BE2C (cell line): ENCODE results near the gene GAP43.
"Not testable (repeated sequence)": the region's sequence is repeated elsewhere in the genome, so short reads cannot be mapped to it uniquely, and the experiment has no call there.

Experiments used
- DNase-seq: peaks from one replicate; pipeline ENCODE4 v3.0.0-alpha.2; 2020
- H3K27me3 ChIP-seq: fragments of 250-450 bp; sonication (Bioruptor Pico); 2 replicates; pipeline ENCODE4 v1.5.1; 2020; ENCODE audit warnings: mild to moderate bottlenecking
- H3K36me3 ChIP-seq: fragments of 250-450 bp; sonication (Bioruptor Pico); 2 replicates; pipeline ENCODE4 v1.5.1; 2020; ENCODE audit warnings: mild to moderate bottlenecking
- H3K4me1 ChIP-seq: fragments of 250-450 bp; sonication (Bioruptor Pico); 2 replicates; pipeline ENCODE4 v1.5.1; 2020
- H3K4me3 ChIP-seq: 2 replicates; pipeline ENCODE4 v1.5.1; 2011; ENCODE audit warnings: low read depth, low read length
- H3K9me3 ChIP-seq: fragments of 250-450 bp; sonication (Bioruptor Pico); 2 replicates; pipeline ENCODE4 v1.5.1; 2020
- TF ChIP-seq, protein P1 (sequence below): IDR thresholded peaks from 2 replicates; pipeline ENCODE4 v1.5.1; 2012; ENCODE audit warnings: mild to moderate bottlenecking, low read depth, low read length

The GAP43 gene

DNA sequence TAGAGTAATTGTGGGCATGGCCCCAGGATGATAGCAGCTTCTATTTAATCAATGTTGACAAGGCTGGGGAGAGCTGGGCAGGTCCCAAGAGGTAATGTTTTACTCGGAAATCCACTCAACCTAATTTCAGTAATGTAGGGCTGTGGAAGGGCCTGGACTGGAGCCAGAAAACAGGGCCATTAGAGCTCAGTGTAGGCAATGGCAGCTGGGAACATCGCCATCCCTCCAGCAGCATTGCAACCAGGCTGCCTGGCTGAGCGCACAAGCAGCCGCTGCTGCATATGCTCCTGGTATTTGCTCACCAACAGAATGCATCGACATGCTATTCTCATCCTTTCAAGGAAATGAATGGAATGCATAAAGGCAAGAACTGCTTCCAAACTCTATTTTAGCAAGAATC, 90.0 kb downstream of the GAP43 start:
- Histone ChIP-seq H3K9me3 (no peaks in the 10 kb centered on the region), H3K27me3 (no peaks in the 10 kb centered on the region), H3K4me3 (peak overlapping the region; percentile 8; the same call in 1 of the 2 replicates), H3K4me1 (peaks cover 42% of the 10 kb centered on the region), H3K36me3 (no peaks in the 10 kb centered on the region)
- TF ChIP-seq, protein P1, sequence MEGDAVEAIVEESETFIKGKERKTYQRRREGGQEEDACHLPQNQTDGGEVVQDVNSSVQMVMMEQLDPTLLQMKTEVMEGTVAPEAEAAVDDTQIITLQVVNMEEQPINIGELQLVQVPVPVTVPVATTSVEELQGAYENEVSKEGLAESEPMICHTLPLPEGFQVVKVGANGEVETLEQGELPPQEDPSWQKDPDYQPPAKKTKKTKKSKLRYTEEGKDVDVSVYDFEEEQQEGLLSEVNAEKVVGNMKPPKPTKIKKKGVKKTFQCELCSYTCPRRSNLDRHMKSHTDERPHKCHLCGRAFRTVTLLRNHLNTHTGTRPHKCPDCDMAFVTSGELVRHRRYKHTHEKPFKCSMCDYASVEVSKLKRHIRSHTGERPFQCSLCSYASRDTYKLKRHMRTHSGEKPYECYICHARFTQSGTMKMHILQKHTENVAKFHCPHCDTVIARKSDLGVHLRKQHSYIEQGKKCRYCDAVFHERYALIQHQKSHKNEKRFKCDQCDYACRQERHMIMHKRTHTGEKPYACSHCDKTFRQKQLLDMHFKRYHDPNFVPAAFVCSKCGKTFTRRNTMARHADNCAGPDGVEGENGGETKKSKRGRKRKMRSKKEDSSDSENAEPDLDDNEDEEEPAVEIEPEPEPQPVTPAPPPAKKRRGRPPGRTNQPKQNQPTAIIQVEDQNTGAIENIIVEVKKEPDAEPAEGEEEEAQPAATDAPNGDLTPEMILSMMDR: no peak
- DNase-seq: peak; percentile 97

DNA sequence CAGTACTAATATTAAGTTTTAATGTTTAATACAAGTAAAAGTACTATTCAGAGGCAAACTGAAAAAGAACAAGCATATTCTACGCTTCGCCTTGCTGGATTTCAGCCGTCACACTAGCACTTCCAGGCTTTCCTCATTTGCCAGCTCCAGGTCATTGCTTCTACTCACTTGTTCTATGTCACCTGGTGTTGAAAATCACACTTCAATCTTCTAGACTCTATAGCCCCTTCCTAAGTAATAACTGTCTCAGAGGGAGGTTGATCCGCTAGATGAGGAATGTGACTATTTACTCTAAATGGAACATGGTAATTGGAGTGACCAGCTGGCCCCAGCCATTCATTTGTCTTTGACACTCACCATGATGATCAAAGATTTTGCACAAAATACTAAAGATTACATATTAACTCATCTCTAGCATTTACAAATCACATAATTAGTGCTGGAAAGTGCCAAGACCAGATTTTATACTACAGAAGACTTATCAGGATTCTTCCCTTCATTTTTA, 92.0 kb downstream of the GAP43 start:
- Histone ChIP-seq H3K4me3 (no peak overlapping the region), H3K9me3 (no peaks in the 10 kb centered on the region), H3K36me3 (no peaks in the 10 kb centered on the region; the same call in 1 of the 2 replicates), H3K4me1 (peaks cover 38% of the 10 kb centered on the region), H3K27me3 (no peaks in the 10 kb centered on the region)
- DNase-seq: no peak
- TF ChIP-seq, protein P1: no peak

DNA sequence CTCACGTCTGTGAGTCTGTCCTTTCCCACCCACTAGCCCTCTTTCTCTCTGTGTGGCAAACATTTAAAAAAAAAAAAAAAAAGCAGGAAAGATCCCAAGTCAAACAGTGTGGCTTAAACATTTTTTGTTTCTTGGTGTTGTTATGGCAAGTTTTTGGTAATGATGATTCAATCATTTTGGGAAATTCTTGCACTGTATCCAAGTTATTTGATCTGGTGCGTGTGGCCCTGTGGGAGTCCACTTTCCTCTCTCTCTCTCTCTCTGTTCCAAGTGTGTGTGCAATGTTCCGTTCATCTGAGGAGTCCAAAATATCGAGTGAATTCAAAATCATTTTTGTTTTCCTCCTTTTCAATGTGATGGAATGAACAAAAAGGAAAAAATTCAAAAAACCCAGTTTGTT, 97.7 kb downstream of the GAP43 start:
- DNase-seq: no peak
- Histone ChIP-seq H3K4me1 (peaks cover 8% of the 10 kb centered on the region; the same call in 1 of the 2 replicates), H3K4me3 (no peak overlapping the region), H3K9me3 (no peaks in the 10 kb centered on the region), H3K36me3 (no peaks in the 10 kb centered on the region; the same call in 1 of the 2 replicates), H3K27me3 (no peaks in the 10 kb centered on the region)
- TF ChIP-seq, protein P1: no peak

DNA sequence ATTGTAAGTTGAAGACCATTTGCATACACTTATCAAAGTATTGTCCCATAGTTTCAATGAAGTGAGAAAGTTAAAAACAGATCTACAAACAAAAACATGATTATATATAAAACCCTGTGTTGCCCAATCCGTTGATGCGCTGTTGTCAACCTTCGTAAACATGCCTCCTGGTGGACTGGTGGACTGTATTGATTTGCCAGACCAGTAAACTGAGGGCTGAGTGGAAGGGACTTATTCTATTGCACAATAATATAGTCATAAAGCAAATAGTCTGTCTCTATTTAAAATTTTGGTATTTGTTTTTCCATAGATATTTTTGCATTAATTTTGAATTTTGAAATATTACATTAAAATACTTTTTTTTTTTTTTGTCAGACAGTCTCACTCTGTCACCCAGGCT, 102.5 kb downstream of the GAP43 start:
- Histone ChIP-seq H3K4me3 (no peak overlapping the region), H3K9me3 (0 out of 2 replicates have a peak, but pooled peaks cover 3% of the 10 kb centered on the region), H3K36me3 (no peaks in the 10 kb centered on the region), H3K27me3 (no peaks in the 10 kb centered on the region), H3K4me1 (peaks cover 3% of the 10 kb centered on the region; the same call in 1 of the 2 replicates)
- no peak for DNase-seq
- TF ChIP-seq, protein P1: no peak

DNA sequence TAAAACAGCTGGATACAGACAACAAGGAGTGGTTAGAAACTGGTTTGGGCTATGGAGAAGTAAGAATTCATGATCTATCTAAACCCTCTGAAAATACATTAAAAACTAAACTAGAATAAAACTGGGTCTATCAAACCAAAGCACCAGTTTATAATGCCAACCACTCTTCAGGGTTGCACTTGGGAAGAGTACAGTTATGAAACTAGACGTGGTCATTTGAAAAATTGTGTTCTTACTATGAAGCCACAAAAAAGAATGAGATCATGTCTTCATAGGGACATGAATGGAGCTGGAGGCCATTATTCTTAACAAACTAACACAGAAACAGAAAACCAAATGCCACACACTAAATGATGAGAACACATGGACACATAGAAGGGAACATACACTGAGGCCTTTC, 103.8 kb downstream of the GAP43 start:
- no peaks in the 10 kb centered on the region for H3K36me3 ChIP-seq
- peaks cover 3% of the 10 kb centered on the region; the same call in 1 of the 2 replicates for H3K4me1 ChIP-seq
- 0 out of 2 replicates have a peak, but pooled peaks cover 3% of the 10 kb centered on the region for H3K9me3 ChIP-seq
- no peaks in the 10 kb centered on the region for H3K27me3 ChIP-seq
- TF ChIP-seq, protein P1: no peak
- no peak overlapping the region for H3K4me3 ChIP-seq
- DNase-seq: no peak

DNA sequence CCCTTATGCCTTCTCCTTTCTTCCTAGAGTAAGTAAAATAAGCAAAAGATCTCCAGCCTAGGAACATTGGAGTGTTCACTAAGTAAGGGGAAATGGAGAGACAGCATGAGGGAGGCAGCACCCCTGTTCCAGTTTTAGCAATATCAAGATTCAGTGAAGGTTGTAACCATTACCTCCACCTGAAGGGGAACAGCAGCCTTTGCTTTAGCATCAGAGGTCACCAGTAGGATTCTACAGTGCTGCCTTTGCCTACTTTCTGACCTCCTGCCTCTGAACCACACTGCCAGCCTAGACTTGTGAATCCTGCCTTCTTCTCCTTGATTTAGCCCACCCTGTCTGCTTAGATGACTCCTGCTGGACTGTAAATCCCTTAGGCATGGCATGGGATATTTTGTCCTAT, 104.7 kb downstream of the GAP43 start:
- TF ChIP-seq, protein P1: no peak
- DNase-seq: no peak
- H3K27me3 ChIP-seq: no peaks in the 10 kb centered on the region
- no peaks in the 10 kb centered on the region for H3K36me3 ChIP-seq
- H3K4me3 ChIP-seq: no peak overlapping the region
- peaks cover 3% of the 10 kb centered on the region; the same call in 1 of the 2 replicates for H3K4me1 ChIP-seq
- 0 out of 2 replicates have a peak, but pooled peaks cover 3% of the 10 kb centered on the region for H3K9me3 ChIP-seq

DNA sequence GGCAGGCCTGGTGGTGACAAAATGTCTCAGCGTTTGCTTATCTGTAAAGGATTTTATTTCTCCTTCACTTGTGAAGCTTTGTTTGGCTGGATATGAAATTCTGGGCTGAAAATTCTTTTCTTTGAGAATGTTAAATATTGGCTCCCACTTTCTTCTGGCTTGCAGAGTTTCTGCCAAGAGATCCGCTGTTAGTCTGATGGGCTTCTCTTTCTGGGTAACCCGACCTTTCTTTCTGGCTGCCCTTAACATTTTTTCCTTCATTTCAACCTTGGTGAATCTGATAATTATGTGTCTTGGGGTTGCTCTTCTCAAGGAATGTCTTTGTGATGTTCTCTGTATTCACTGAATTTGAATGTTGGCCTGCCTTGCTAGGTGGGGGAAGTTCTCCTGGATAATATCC, 113.0 kb downstream of the GAP43 start:
- not testable (repeated sequence) for H3K4me3 ChIP-seq, H3K4me1 ChIP-seq, H3K36me3 ChIP-seq, H3K9me3 ChIP-seq, H3K27me3 ChIP-seq, DNase-seq
